A549 (cell line): ENCODE results near the gene GATA6. TPM values are rescaled to one million over a fixed set of nuclear protein-coding genes. Genes with fewer than 3 reads are reported as not detected.

ENCODE experiments used
- ATAC-seq, 2 experiments: fragments of 200-7000 bp in 1 of 2; fragments of >200 bp in 1 of 2; cut with Nextera tagmentation in 1 of 2; cut with Tn5 transposase in 1 of 2; 3 replicates each; pipeline versions ENCODE4 v1.8.0 to v1.9.1; 2018 to 2020; ENCODE audit warnings: mild to moderate bottlenecking in 1 of 2, moderate library complexity in 1 of 2
- CTCF ChIA-PET: fragments of 300-600 bp; sonication (Branson Sonifier 250); formaldehyde crosslinking; extraction: SDS; loops from one replicate; lab custom pipeline; 2021; ENCODE audit warnings: antibody characterized with exemption, inconsistent platforms; lab: Yijun Ruan, JAX
- POLR2A ChIA-PET: fragments of 350-600 bp; formaldehyde crosslinking; extraction: SDS; loops from one replicate; lab custom pipeline; 2021; ENCODE audit warnings: antibody characterized with exemption, inconsistent platforms; lab: Yijun Ruan, JAX
- DNase-seq, 2 experiments: peaks; one replicate each; pipeline versions ENCODE4 v3.0.0 to v3.0.0-alpha.2; 2011 to 2016; ENCODE audit warnings: low read depth in 1 of 2, low spot score in 1 of 2
- FAIRE-seq: peaks from 2 replicates; lab custom pipeline; 2011; peaks lifted over from hg19 to GRCh38; lab: Jason Lieb, UNC
- H3K27ac ChIP-seq, 2 experiments: fragments of >200 bp; sonication (Bioruptor Twin); formaldehyde crosslinking; 3 replicates each; pipeline ENCODE4 v1.5.1; 2016 to 2017
- H3K4me1 ChIP-seq: fragments of >200 bp; sonication (Bioruptor Twin); formaldehyde crosslinking; 3 replicates; pipeline ENCODE4 v1.6.1; 2016
- H3K4me2 ChIP-seq: fragments of >200 bp; sonication (Bioruptor Twin); formaldehyde crosslinking; 3 replicates; pipeline ENCODE4 v1.6.1; 2016
- H3K4me3 ChIP-seq: fragments of >200 bp; sonication (Bioruptor Twin); formaldehyde crosslinking; 3 replicates; pipeline ENCODE4 v1.5.1; 2016
- H3K9me3 ChIP-seq: fragments of >200 bp; sonication (Bioruptor Twin); formaldehyde crosslinking; 3 replicates; pipeline ENCODE4 v1.6.1; 2016
- BHLHE40 ChIP-seq: IDR thresholded peaks from 2 replicates; pipeline ENCODE4 v1.6.1; 2012; ENCODE audit warnings: low read depth, low read length, inconsistent platforms
- CBX2 ChIP-seq: fragments of 200-600 bp; sonication (generic); IDR thresholded peaks from 2 replicates; pipeline ENCODE4 v1.6.1; 2016; ENCODE audit warnings: low read depth, mild to moderate bottlenecking, borderline replicate concordance
- FOSL2 ChIP-seq, 2 experiments: fragments of 450-650 bp in 1 of 2; fragments of >200 bp in 1 of 2; sonication (Bioruptor Twin) in 1 of 2; formaldehyde crosslinking; IDR thresholded peaks; 2 replicates each; pipeline versions ENCODE4 v1.5.0 to v1.6.1; 2016 to 2020; ENCODE audit warnings: mild to moderate bottlenecking in 1 of 2, moderate library complexity in 1 of 2
- FOXS1 ChIP-seq: fragments of 250-450 bp; sonication (Bioruptor Pico); IDR thresholded peaks from 2 replicates; pipeline ENCODE4 v1.5.0; 2020; ENCODE audit warnings: mild to moderate bottlenecking, moderate library complexity
- HDAC2 ChIP-seq: fragments of 200-600 bp; sonication (generic); IDR thresholded peaks from 2 replicates; pipeline ENCODE4 v1.6.1; 2016
- HES2 ChIP-seq: fragments of >200 bp; sonication (Bioruptor Twin); formaldehyde crosslinking; IDR thresholded peaks from 2 replicates; pipeline ENCODE4 v1.6.1; 2016
- HEYL ChIP-seq: fragments of 250-450 bp; sonication (Bioruptor Pico); IDR thresholded peaks from 2 replicates; pipeline ENCODE4 v1.8.0; 2021; ENCODE audit warnings: mild to moderate bottlenecking, moderate library complexity
- HOXA7 ChIP-seq: fragments of 250-450 bp; sonication (Bioruptor Pico); IDR thresholded peaks from 2 replicates; pipeline ENCODE4 v1.5.0; 2020; ENCODE audit warnings: mild to moderate bottlenecking, moderate library complexity
- HOXB13 ChIP-seq: fragments of 250-450 bp; sonication (Bioruptor Pico); IDR thresholded peaks from 2 replicates; pipeline ENCODE4 v1.5.0; 2020; ENCODE audit warnings: low read depth, mild to moderate bottlenecking, moderate library complexity
- KDM1A ChIP-seq: fragments of 200-600 bp; sonication (generic); IDR thresholded peaks from 2 replicates; pipeline ENCODE4 v1.6.1; 2016; ENCODE audit warnings: low read depth, mild to moderate bottlenecking
- NFE2L2 ChIP-seq: fragments of 150-350 bp; conservative IDR thresholded peaks from 2 replicates; pipeline ENCODE4 v1.6.1; 2014; ENCODE audit warnings: low read length
- NR3C1 ChIP-seq: fragments of >200 bp; sonication (Bioruptor Twin); formaldehyde crosslinking; IDR thresholded peaks from 3 replicates; pipeline ENCODE4 v1.6.1; 2017
- PHF8 ChIP-seq: fragments of 200-600 bp; sonication (generic); IDR thresholded peaks from 2 replicates; pipeline ENCODE4 v1.6.1; 2016; ENCODE audit warnings: low read depth, mild to moderate bottlenecking, antibody characterized with exemption, moderate library complexity, borderline replicate concordance
- REST ChIP-seq: fragments of 200-600 bp; sonication (generic); IDR thresholded peaks from 2 replicates; pipeline ENCODE4 v1.6.1; 2016; ENCODE audit warnings: antibody characterized with exemption, mild to moderate bottlenecking, moderate library complexity
- RFX5 ChIP-seq: fragments of 450-650 bp; IDR thresholded peaks from 2 replicates; pipeline ENCODE4 v1.7.1; 2014; ENCODE audit warnings: antibody characterized with exemption, mild to moderate bottlenecking, moderate library complexity
- SREBF2 ChIP-seq: fragments of 450-650 bp; IDR thresholded peaks from 2 replicates; pipeline ENCODE4 v1.6.1; 2014; ENCODE audit warnings: mild to moderate bottlenecking, moderate library complexity
- TFCP2L1 ChIP-seq: fragments of 250-450 bp; sonication (Bioruptor Pico); IDR thresholded peaks from 2 replicates; pipeline ENCODE4 v1.5.0; 2021; ENCODE audit warnings: mild to moderate bottlenecking
- TP53 ChIP-seq: fragments of 250-450 bp; sonication (Bioruptor Pico); IDR thresholded peaks from 2 replicates; pipeline ENCODE4 v1.5.0; 2021; ENCODE audit warnings: mild to moderate bottlenecking, moderate library complexity
- ZC3H11A ChIP-seq: fragments of 450-650 bp; IDR thresholded peaks from 2 replicates; pipeline ENCODE4 v1.6.1; 2014; ENCODE audit warnings: antibody characterized with exemption, mild to moderate bottlenecking
- ZFP36 ChIP-seq: fragments of 450-650 bp; IDR thresholded peaks from 2 replicates; pipeline ENCODE4 v1.6.1; 2014; ENCODE audit warnings: borderline replicate concordance; ENCODE audit not compliant: partially characterized antibody
- ZSCAN20 ChIP-seq: fragments of 250-450 bp; sonication (Bioruptor Pico); IDR thresholded peaks from 2 replicates; pipeline ENCODE4 v1.8.0; 2022; ENCODE audit warnings: mild to moderate bottlenecking, moderate library complexity
- WGBS: methylation state at CpG from one replicate; pipeline ENCODE4 v1.1.6; 2017; ENCODE audit errors: missing lambda C conversion rate; 5-methylcytosine and 5-hydroxymethylcytosine counted together
- polyA plus RNA-seq, 4 experiments: library from polyadenylated mRNA; depleted of rRNA in 3 of 4; stranded (reverse); fragments of >200 nt; fragmentation: RNase III in 1 of 4; extraction: RNeasy Plus Mini Kit Qiagen cat#74134 plus additional on column Dnase treatment in 1 of 4; gene quantifications; 2 replicates in 3 of 4; 3 replicates in 1 of 4; pipeline ENCODE4 v1.2.3, GENCODE V29; 2011 to 2017
- TF ChIP-seq, protein P1 (sequence below): fragments of >200 bp; sonication (Bioruptor Twin); formaldehyde crosslinking; IDR thresholded peaks from 3 replicates; pipeline ENCODE4 v1.6.1; 2016
- TF ChIP-seq, protein P2 (sequence below): IDR thresholded peaks from 2 replicates; pipeline ENCODE4 v1.6.1; 2012
- TF ChIP-seq, protein P3 (sequence below): fragments of 150-350 bp; IDR thresholded peaks from 2 replicates; pipeline ENCODE4 v1.6.1; 2014; ENCODE audit warnings: low read depth, mild to moderate bottlenecking, low read length

The GATA6 gene
- polyA plus RNA-seq, 2 of the 4 experiments (the other 2 are of a cell fraction): 1.2 to 1.3 TPM

DNA sequence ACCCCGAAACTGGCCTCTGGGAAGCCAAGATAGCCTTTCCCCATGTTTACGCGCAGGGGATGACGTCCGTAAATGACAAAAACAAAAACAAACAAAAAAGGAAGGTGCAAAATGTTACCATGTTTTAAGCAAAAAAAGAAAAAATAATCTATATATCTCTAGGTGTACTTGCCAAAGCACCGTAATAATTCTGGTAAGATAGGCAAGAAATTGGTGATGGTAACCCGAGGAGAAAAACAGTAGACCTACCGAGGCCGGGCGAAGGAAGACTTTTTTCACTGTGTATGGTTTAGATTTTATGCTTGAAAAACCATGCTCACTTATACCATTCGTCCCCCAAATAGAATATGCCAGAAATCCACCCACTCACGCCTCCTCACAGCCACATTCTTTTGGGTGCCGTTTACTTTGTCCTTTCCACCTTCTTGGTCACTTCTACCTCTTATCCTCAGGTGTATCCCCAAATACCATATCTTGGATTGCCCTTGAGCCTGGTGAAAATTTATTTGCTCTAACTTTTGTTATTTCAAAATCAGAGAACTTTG is 8.0 kb downstream of the GATA6 start:
- 94% methylated on average over 13 of the region's 13 CpGs for WGBS
- H3K4me3 ChIP-seq: no peak overlapping the region
- H3K27ac ChIP-seq: no peak overlapping the region
- no peaks in the 10 kb centered on the region for H3K4me1 ChIP-seq
- ATAC-seq (no peak), FAIRE-seq (no peak), DNase-seq (no peak)
- no peaks in the 10 kb centered on the region for H3K9me3 ChIP-seq
- H3K4me2 ChIP-seq: no peak overlapping the region
- ChIA-PET CTCF (no interaction called here), POLR2A (no interaction called here)
- TF ChIP-seq REST: no peak

DNA sequence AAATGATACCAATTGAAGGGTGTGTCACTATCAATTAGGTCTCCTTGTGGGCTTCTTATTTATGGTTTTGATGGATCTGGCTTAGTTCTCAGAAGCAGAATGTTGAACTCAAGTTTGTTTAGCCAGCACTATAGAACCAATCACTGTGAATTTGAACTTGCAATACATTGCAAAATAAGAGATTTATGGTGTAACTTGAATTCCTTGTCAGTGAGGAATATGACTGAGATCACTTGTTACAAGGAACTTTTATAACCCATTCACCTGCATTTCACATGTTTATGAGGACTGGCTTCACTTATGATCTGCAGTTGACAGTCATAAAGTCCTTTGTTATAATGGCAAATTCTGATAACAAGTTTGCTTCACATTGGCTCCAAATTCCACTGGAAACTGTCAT is 9.8 kb downstream of the GATA6 start:
- POLR2A ChIA-PET: no interaction called here
- no peak overlapping the region for H3K4me2 ChIP-seq
- no peaks in the 10 kb centered on the region for H3K4me1 ChIP-seq
- TF ChIP-seq, protein P1, sequence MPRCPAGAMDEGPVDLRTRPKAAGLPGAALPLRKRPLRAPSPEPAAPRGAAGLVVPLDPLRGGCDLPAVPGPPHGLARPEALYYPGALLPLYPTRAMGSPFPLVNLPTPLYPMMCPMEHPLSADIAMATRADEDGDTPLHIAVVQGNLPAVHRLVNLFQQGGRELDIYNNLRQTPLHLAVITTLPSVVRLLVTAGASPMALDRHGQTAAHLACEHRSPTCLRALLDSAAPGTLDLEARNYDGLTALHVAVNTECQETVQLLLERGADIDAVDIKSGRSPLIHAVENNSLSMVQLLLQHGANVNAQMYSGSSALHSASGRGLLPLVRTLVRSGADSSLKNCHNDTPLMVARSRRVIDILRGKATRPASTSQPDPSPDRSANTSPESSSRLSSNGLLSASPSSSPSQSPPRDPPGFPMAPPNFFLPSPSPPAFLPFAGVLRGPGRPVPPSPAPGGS: no peak
- TF ChIP-seq CBX2 (no peak), NR3C1 (no peak), ZC3H11A (no peak), KDM1A (no peak), BHLHE40 (no peak), RFX5 (no peak), HEYL (no peak), FOSL2 (IDR thresholded peaks at IDR 0.05) (no peak), FOSL2 (CRISPR knock-in tag; IDR thresholded peaks at IDR 0.05) (no peak), FOXS1 (no peak), ZFP36 (no peak), HDAC2 (no peak), HOXA7 (CRISPR knock-in tag) (no peak), HOXB13 (no peak), ZSCAN20 (CRISPR knock-in tag) (no peak), TP53 (no peak)
- TF ChIP-seq, protein P2, sequence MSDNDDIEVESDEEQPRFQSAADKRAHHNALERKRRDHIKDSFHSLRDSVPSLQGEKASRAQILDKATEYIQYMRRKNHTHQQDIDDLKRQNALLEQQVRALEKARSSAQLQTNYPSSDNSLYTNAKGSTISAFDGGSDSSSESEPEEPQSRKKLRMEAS: no peak
- TF ChIP-seq, protein P3, sequence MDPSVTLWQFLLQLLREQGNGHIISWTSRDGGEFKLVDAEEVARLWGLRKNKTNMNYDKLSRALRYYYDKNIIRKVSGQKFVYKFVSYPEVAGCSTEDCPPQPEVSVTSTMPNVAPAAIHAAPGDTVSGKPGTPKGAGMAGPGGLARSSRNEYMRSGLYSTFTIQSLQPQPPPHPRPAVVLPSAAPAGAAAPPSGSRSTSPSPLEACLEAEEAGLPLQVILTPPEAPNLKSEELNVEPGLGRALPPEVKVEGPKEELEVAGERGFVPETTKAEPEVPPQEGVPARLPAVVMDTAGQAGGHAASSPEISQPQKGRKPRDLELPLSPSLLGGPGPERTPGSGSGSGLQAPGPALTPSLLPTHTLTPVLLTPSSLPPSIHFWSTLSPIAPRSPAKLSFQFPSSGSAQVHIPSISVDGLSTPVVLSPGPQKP: no peak
- TF ChIP-seq, all 56 proteins: peak for 0
- no peak for FAIRE-seq
- CTCF ChIA-PET: no interaction called here
- H3K4me3 ChIP-seq: no peak overlapping the region
- DNase-seq: no peak
- no peak overlapping the region for H3K27ac ChIP-seq
- no peak for ATAC-seq
- no peaks in the 10 kb centered on the region for H3K9me3 ChIP-seq

- ChIA-PET POLR2A (no interaction called here), CTCF (no interaction called here)
- no peaks in the 10 kb centered on the region for H3K4me1 ChIP-seq
- H3K4me2 ChIP-seq: no peak overlapping the region
- no peak overlapping the region for H3K27ac ChIP-seq
- no peaks in the 10 kb centered on the region for H3K9me3 ChIP-seq
- no peak for DNase-seq
- no peak overlapping the region for H3K4me3 ChIP-seq
- WGBS: 97% methylated on average over 1 of the region's 1 CpG
- no peak for FAIRE-seq
- no peak for ATAC-seq
- no peak for TF ChIP-seq HES2
- TF ChIP-seq SREBF2: no peak
- TF ChIP-seq NFE2L2: no peak
- no peak for TF ChIP-seq TFCP2L1
- no peak for TF ChIP-seq PHF8
- TF ChIP-seq, all 56 proteins: peak for 0
Observed at GRCh38 chr18:22179631-22180030, 10.2 kb downstream of the GATA6 start.
